Activated naive CD4-positive, alpha-beta T cell treated with anti-CD3 and anti-CD28 coated beads, Interleukin-2, amount 10 ng/mL, durations not matched to agents 5 hours and 36 hours (primary cell): Measurements from ENCODE around the gene KRTAP9-3. TPM values are rescaled to one million over a fixed set of nuclear protein-coding genes. Genes with fewer than 3 reads are reported as not detected.

ENCODE experiments used
- total RNA-seq, 2 experiments: library from RNA; stranded (reverse); gene quantifications; one replicate each; pipeline ENCODE4 v1.2.3, GENCODE V29; 2021

Gene KRTAP9-3, protein sequence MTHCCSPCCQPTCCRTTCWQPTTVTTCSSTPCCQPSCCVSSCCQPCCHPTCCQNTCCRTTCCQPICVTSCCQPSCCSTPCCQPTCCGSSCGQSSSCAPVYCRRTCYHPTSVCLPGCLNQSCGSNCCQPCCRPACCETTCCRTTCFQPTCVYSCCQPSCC
- total RNA-seq = not detected

DNA sequence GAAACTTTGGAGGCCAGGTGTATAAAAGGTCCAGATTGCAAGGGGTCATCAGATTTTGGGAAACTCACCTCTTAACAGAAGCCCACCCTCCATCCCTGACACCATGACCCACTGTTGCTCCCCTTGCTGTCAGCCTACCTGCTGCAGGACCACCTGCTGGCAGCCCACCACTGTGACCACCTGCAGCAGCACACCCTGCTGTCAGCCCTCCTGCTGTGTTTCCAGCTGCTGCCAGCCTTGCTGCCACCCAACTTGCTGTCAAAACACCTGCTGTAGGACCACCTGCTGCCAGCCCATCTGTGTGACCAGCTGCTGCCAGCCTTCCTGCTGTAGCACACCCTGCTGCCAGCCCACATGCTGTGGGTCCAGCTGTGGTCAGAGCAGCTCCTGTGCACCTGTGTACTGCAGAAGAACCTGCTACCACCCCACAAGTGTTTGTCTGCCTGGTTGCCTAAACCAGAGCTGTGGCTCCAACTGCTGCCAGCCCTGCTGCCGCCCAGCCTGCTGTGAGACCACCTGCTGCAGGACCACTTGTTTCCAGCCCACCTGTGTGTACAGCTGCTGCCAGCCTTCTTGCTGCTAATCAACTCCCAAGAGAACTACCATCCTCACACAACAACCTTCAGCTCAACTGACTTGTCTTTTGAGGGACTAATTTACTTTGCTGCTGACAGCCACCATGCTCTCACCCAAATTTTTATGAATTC, at the start of gene KRTAP9-3:
Gene KRTAP9-3 (plus strand): TSS at position 51 of the 707 bp plus-strand sequence. CDS start 53 bp downstream, at position 104.

DNA sequence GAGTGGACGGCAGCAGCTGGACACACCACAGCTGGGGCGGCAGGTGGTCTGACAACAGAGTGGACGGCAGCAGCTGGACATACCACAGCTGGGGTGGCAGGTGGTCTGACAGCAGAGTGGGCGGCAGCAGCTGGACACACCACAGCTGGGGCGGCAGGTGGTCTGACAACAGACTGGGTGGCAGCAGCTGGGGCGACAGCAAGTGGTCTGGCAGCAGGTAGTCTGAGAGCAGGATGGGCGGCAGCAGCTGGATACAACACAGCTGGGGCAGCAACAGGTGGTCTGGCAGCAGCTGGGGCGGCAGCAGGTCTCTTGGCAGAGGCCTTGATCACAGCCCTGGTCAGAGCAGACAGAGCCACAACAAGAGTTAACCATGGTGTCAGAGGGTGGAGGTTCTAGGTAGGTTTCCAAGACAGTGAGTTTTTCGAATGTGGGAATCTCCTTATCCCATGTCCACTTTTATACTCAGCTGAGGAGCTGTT, 47.7 kb upstream of the KRTAP9-3 start, which contains the start of gene KRTAP4-1:
Gene KRTAP4-1 (minus strand): TSS at position 432 of the 482 bp plus-strand sequence. CDS start 57 bp downstream, at position 375.

DNA sequence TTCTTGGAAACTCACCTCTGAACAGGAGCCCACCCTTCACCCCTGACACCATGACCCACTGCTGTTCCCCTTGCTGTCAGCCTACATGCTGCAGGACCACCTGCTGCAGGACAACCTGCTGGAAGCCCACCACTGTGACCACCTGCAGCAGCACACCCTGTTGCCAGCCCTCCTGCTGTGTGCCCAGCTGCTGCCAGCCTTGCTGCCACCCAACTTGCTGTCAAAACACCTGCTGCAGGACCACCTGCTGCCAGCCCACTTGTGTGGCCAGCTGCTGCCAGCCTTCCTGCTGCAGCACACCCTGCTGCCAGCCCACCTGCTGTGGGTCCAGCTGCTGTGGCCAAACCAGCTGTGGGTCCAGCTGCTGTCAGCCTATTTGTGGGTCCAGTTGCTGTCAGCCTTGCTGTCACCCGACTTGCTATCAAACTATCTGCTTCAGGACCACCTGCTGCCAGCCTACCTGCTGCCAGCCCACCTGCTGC, 42.4 kb upstream of the KRTAP9-3 start, which contains the start of gene KRTAP9-1:
Gene KRTAP9-1 (plus strand): TSS at position 51 of the 482 bp plus-strand sequence. CDS start 0 bp downstream, at position 51.

DNA sequence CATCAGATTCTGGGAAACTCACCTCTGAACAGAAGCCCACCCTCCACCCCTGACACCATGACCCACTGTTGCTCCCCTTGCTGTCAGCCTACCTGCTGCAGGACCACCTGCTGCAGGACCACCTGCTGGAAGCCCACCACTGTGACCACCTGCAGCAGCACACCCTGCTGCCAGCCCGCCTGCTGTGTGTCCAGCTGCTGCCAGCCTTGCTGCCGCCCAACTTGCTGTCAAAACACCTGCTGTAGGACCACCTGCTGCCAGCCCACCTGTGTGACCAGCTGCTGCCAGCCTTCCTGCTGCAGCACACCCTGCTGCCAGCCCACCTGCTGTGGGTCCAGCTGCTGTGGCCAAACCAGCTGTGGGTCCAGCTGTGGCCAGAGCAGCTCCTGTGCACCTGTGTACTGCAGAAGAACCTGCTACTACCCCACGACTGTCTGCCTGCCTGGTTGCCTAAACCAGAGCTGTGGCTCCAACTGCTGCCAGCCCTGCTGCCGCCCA, 5.6 kb upstream of the KRTAP9-3 start, which contains the start of gene KRTAP9-2:
Gene KRTAP9-2 (plus strand): TSS at position 51 of the 498 bp plus-strand sequence. CDS start 7 bp downstream, at position 58.

DNA sequence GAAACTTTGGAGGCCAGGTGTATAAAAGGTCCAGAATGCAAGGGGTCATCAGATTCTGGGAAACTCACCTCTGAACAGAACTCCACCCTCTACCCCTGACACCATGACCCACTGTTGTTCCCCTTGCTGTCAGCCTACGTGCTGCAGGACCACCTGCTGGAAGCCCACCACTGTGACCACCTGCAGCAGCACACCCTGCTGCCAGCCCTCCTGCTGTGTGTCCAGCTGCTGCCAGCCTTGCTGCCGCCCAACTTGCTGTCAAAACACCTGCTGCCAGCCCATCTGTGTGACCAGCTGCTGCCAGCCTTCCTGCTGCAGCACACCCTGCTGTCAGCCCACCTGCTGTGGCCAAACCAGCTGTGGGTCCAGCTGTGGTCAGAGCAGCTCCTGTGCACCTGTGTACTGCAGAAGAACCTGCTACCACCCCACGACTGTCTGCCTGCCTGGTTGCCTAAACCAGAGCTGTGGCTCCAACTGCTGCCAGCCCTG, 5.7 kb downstream of the KRTAP9-3 start, which contains the start of gene KRTAP9-8:
Gene KRTAP9-8 (plus strand): TSS at position 51 of the 489 bp plus-strand sequence. CDS start 53 bp downstream, at position 104.

DNA sequence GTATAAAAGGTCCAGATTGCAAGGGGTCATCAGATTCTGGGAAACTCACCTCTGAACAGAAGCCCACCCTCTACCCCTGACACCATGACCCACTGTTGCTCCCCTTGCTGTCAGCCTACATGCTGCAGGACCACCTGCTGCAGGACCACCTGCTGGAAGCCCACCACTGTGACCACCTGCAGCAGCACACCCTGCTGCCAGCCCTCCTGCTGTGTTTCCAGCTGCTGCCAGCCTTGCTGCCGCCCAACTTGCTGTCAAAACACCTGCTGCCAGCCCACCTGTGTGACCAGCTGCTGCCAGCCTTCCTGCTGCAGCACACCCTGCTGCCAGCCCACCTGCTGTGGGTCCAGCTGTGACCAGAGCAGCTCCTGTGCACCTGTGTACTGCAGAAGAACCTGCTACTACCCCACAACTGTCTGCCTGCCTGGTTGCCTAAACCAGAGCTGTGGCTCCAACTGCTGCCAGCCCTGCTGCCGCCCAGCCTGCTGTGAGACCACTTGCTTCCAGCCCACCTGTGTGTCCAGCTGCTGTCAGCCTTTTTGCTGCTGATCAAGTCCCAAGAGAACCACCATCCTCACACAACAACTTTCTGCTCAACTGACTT, 17.5 kb downstream of the KRTAP9-3 start, which contains the start of gene KRTAP9-4:
Gene KRTAP9-4 (plus strand): TSS at position 51 of the 604 bp plus-strand sequence. CDS start 34 bp downstream, at position 85.

DNA sequence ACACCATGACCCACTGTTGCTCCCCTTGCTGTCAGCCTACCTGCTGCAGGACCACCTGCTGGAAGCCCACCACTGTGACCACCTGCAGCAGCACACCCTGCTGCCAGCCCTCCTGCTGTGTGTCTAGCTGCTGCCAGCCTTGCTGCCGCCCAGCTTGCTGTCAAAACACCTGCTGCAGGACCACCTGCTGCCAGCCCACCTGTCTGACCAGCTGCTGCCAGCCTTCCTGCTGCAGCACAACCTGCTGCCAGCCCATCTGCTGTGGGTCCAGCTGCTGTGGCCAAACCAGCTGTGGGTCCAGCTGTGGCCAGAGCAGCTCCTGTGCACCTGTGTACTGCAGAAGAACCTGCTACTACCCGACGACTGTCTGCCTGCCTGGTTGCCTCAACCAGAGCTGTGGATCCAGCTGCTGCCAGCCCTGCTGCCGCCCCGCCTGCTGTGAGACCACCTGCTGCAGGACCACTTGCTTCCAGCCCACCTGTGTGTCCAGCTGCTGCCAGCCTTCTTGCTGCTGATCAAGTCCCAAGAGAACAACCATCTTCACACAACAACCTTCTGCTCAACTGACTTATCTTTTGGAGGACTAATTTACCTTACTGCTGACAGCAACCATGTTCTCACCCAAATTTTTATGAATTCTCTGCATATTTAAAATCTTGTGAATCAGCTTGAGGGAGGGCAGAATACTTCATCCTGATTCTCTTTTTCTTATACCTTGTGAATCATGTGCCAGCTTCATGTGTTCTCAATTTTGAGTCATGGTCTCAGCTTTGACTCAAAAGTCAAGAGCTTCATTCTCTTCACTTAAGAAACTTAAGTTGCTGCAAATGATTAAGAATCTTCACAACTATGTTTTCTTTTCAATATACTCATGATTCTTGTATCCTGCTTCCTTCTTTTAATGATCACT, 23.4 kb downstream of the KRTAP9-3 start, which contains the start of gene KRTAP9-9:
Gene KRTAP9-9 (plus strand): TSS at position 4 of the 910 bp plus-strand sequence.

DNA sequence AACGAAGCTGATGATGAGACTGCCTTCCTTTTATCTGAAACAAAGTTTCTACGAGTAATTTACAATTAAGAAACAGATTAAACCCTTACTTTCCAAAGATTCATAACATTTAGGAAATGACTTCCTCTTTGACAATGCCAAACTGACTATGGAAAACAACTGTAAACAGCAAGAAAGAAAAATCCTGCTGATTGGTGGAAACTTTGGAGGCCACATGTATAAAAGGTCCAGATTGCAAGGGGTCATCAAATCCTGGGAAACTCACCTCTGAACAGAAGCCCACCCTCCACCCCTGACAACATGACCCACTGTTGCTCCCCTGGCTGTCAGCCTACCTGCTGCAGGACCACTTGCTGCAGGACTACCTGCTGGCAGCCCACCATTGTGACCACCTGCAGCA, 32.8 kb downstream of the KRTAP9-3 start, which contains the start of gene KRTAP9-6:
Gene KRTAP9-6 (plus strand): TSS at position 301 of the 400 bp plus-strand sequence. CDS start 0 bp downstream, at position 301.

DNA sequence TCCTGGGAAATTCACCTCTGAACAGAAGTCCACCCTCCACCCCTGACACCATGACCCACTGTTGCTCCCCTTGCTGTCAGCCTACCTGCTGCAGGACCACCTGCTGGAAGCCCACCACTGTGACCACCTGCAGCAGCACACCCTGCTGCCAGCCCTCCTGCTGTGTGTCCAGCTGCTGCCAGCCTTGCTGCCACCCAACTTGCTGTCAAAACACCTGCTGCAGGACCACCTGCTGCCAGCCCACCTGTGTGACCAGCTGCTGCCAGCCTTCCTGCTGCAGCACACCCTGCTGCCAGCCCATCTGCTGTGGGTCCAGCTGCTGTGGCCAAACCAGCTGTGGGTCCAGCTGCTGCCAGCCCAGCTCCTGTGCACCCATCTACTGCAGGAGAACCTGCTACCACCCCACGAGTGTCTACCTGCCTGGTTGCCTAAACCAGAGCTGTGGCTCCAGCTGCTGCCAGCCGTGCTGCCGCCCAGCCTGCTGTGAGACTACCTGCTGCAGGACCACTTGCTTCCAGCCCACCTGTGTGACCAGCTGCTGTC, 43.5 kb downstream of the KRTAP9-3 start, which contains the start of gene KRTAP9-7:
Gene KRTAP9-7 (plus strand): TSS at position 51 of the 543 bp plus-strand sequence. CDS start 0 bp downstream, at position 51.

Other genes starting within 250 kb of the KRTAP9-3 start
- not detected for gene KRT40, start 248.1 kb upstream of the KRTAP9-3 start, total RNA-seq
- not detected for gene KRTAP3-3, start 238.3 kb upstream of the KRTAP9-3 start, total RNA-seq
- not detected for gene KRTAP3-2, start 232.5 kb upstream of the KRTAP9-3 start, total RNA-seq
- gene KRTAP3-1, start 223.3 kb upstream of the KRTAP9-3 start, total RNA-seq = not detected
- gene KRTAP1-5, start 205.2 kb upstream of the KRTAP9-3 start, total RNA-seq = not detected
- not detected for gene KRTAP1-4, start 202.3 kb upstream of the KRTAP9-3 start, total RNA-seq
- gene KRTAP1-3, start 197.6 kb upstream of the KRTAP9-3 start, total RNA-seq = not detected
- not detected for gene KRTAP1-1, start 191.0 kb upstream of the KRTAP9-3 start, total RNA-seq
- not detected for gene KRTAP2-1, start 185.1 kb upstream of the KRTAP9-3 start, total RNA-seq
- gene KRTAP2-2, start 177.2 kb upstream of the KRTAP9-3 start, total RNA-seq = not detected
- not detected for gene KRTAP2-3, start 172.3 kb upstream of the KRTAP9-3 start, total RNA-seq
- gene KRTAP2-4, start 166.6 kb upstream of the KRTAP9-3 start, total RNA-seq = not detected
- gene KRTAP4-7, start 148.3 kb upstream of the KRTAP9-3 start, total RNA-seq = not detected
- not detected for gene KRTAP4-8, start 134.3 kb upstream of the KRTAP9-3 start, total RNA-seq
- not detected for gene KRTAP4-16, start 130.2 kb upstream of the KRTAP9-3 start, total RNA-seq
- gene KRTAP4-9, start 127.1 kb upstream of the KRTAP9-3 start, total RNA-seq = not detected
- not detected for gene KRTAP4-11, start 114.1 kb upstream of the KRTAP9-3 start, total RNA-seq
- gene KRTAP4-12, start 108.3 kb upstream of the KRTAP9-3 start, total RNA-seq = not detected
- not detected for gene KRTAP4-6, start 91.9 kb upstream of the KRTAP9-3 start, total RNA-seq
- gene KRTAP4-5, start 82.6 kb upstream of the KRTAP9-3 start, total RNA-seq = not detected
- not detected for gene KRTAP4-4, start 71.7 kb upstream of the KRTAP9-3 start, total RNA-seq
- not detected for gene KRTAP4-3, start 64.2 kb upstream of the KRTAP9-3 start, total RNA-seq
- not detected for gene KRTAP4-2, start 54.2 kb upstream of the KRTAP9-3 start, total RNA-seq
- not detected for gene KRTAP4-1, start 47.5 kb upstream of the KRTAP9-3 start, total RNA-seq
- gene KRTAP9-1, start 42.6 kb upstream of the KRTAP9-3 start, total RNA-seq = not detected
- gene KRTAP9-2, start 5.8 kb upstream of the KRTAP9-3 start, total RNA-seq = not detected
- not detected for gene KRTAP9-8, start 5.5 kb downstream of the KRTAP9-3 start, total RNA-seq
- gene KRTAP9-4, start 17.2 kb downstream of the KRTAP9-3 start, total RNA-seq = not detected
- gene KRTAP9-9, start 22.9 kb downstream of the KRTAP9-3 start, total RNA-seq = not detected
- not detected for gene KRTAP9-6, start 32.9 kb downstream of the KRTAP9-3 start, total RNA-seq
- gene KRTAP9-7, start 43.2 kb downstream of the KRTAP9-3 start, total RNA-seq = not detected
- gene KRTAP29-1, start 70.4 kb downstream of the KRTAP9-3 start, total RNA-seq = under 1 TPM in 1 of 2 experiments, not detected in 1; 0.20 TPM
- under 1 TPM in 1 of 2 experiments, not detected in 1; 0.14 TPM for gene KRTAP16-1, start 76.9 kb downstream of the KRTAP9-3 start, total RNA-seq
- not detected for gene KRTAP17-1, start 83.3 kb downstream of the KRTAP9-3 start, total RNA-seq
- not detected for gene KRT33A, start 118.4 kb downstream of the KRTAP9-3 start, total RNA-seq
- not detected for gene KRT33B, start 137.4 kb downstream of the KRTAP9-3 start, total RNA-seq
- gene KRT34, start 149.9 kb downstream of the KRTAP9-3 start, total RNA-seq = not detected
- not detected for gene KRT31, start 165.2 kb downstream of the KRTAP9-3 start, total RNA-seq
- gene KRT37, start 192.1 kb downstream of the KRTAP9-3 start, total RNA-seq = not detected
- not detected for gene KRT38, start 208.5 kb downstream of the KRTAP9-3 start, total RNA-seq
- gene KRT32, start 234.9 kb downstream of the KRTAP9-3 start, total RNA-seq = not detected
- gene KRT35, start 248.7 kb downstream of the KRTAP9-3 start, total RNA-seq = not detected